Stimulated activated CD4-positive, alpha-beta T cell treated with anti-CD3 and anti-CD28 coated beads, Interleukin-4, amount 100 ng/mL, for 4 hours (primary cell): ENCODE measurements around the gene CIAPIN1.
"Not testable (repeated sequence)": the region's sequence is repeated elsewhere in the genome, so short reads cannot be mapped to it uniquely, and the experiment has no call there.

Experiments used
- DNase-seq, 2 experiments: peaks; one replicate each; pipeline ENCODE4 v3.0.0-alpha.2; 2020

The CIAPIN1 gene

DNA sequence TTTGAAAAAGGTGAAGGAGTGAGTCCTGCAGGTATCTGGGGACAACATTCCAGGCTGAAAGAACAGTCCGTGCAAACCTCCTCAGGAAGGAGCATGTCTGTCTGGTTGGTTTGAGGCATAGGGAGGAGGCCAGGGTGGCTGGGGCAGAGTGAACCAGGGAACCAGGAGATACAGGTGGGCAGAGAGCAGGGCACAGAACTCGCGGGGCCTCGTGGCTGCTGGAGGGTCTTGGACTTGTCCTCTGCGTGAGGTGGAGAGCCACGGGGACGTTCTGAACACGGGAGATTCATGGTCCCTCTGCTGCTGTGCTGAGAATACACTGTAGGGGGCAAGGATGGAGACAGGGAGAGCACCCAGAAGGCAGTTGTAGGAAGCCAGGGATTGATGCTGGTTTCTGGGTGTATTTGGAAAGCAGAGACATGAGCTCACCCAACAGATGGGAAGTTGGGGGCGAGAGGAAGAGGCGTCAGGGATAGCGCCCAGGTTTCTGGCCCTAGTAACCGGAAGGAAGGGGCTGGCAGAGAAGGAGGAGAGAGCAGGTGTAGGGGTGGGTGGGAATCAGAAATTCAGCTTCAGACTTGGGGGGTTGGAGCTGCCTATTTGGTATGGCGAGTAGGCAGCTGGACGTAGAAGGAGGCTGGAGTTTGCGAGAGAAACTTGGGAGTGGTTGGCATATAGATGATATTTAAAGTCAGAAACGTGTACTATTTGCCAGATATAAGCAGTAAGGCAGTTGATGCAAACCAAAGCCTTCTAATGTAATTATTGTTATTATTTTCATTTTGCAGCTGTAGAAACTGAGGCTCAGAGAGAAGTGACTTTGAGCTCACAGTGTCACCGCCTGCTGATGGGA lies 43.0 kb downstream of the CIAPIN1 start, which contains the start of gene CCL17:
Gene CCL17 (plus strand): TSS at position 803 of the 853 bp plus-strand sequence. CDS start 9,166 bp downstream, outside the sequence.
- no peak for DNase-seq

DNA sequence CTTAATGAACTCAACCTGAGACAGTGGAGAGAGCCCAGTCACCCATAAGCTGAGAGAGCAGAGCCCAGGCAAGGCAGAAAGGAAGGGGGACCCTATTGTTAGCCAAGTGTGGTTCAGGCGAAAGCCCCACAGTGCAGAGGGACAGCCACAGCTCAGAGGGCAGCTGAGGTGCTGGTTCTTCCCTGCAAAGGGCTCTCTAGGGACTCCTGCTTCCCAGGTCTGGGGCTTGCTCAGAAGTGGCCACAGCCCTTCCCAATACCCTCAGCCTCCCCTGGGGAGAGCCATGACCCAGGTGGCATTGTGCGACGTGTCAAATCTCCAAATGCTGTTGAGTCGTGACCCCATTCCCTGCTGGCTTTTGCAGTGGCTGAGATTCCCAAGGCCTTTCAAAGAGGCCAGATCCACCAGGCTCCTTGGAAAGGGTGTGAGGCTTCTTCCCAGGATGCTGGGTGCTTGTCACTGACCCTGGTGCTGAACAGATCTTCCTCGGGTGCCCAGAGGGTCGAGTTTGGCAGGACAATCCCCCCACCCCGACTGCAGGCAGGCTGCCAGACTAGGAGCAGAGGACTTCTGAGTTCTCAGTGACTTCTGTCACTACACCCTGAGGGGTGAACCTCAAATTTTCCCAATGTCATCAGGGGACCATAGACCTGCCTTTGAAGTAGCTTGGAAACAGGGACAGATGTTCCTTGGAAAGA lies 45.1 kb downstream of the CIAPIN1 start:
- no peak for DNase-seq

DNA sequence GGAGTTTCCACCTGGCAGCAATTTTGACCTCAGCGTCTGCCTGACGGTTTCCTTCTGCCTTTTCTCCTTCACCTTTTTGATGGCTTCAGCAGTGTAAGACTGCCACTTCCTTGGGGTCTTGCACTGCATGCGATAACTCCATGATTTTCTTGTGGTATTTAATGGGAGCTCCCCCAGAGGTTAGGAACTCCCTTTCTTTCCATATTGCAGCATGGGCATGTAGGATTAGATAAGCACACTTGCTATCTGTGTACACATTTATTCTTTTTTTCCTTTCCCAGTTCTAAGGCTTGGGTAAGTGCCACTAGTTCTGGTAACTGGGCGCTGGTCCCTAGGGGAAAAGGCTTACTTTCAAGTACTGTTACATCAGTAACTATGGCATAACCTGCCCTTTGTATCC lies 49.7 kb downstream of the CIAPIN1 start:
- DNase-seq: not testable (repeated sequence)

DNA sequence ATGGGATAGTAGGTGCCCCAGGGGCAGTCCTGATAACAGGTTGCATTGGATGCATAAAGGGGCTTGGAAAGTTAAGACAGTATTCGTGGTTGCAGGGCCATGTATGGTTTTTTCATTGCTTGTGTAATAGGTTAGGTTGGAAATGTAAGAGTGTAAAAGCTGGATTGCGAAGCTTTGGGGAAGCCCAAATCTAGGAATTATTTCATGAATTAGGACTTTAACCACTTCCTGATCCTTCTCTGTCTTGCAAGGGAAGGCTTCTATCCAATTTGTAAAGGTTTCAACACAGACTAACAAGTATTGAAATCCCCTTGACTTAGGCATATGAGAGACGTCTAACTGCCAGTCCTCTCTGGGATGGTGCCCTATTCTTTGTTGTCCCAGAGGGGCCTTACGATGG lies 50.4 kb downstream of the CIAPIN1 start:
- DNase-seq: no peak

DNA sequence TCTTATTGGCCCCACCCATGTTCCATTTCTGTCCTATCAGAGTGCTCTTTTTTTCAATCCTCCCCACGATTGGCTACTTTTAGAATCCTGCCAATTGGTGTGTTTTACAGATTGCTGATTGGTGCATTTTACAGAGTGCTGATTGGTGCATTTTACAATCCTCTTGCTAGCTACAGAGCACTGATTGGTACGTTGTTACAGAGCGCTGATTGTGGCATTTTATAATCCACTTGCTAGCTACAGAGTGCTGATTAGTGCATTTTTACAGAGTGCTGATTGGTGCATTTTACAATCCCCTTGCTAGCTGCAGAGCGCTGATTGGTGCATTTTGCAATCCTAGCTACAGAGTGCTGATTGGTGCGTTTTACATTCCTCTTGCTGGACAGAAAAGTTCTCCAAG lies 52.2 kb downstream of the CIAPIN1 start:
- DNase-seq: no peak

DNA sequence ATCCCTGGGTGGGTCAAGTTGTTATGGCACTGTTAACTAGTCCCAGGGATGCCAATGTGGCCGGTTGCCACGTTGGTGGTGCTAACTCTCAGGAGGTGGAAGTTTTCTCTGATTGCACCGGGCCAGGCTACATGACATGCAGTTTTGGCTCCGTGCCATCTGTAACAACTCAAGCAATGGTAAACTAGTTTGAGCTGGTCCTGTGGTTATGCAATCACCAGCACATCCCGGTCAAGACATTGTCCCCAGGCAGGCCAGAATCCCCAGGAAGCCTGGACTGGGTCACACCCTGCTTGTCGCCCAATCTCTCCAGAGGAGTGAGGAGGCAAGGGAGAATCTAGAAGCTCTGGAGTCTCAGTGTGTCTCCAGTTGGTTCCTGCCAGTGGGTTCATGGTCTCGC lies 52.7 kb downstream of the CIAPIN1 start:
- DNase-seq: no peak

DNA sequence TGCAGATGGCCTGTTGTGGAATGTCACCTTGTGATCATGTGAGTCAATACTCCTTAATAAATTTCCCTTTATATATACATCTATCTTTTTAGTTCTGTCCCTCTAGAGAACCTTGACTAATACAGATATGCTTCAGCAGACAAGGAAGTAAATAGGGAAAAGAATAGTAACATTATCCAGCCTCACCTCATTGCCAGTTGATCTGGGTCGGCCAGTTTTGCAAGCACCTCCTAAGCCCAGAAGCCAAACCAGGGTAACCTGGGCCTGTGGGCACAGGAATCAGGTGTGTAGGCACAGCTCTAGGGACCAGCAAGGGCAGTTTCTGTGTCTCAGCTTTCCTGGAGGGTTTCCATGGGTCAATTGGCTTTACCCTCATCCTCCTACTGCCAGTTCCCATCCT lies 54.5 kb downstream of the CIAPIN1 start:
- no peak for DNase-seq

DNA sequence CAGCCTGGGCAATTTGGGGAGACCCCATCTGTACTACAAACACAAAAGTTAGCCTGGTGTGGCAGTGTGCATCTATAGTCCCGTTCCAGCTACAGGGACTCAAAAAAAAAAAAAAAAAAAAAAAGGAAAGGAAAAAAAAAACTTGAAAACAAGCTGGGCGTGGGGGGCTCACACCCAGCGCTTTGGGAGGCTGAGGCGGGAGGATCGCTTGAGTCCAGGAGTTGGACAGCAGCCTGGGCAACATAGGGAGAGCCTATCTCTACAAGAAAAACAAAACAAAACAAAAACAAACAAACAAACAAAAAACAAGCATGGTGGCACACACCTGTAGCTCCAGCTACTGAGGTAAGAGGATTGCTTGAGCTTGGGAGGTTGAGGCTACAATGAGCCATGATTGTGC lies 55.5 kb downstream of the CIAPIN1 start:
- no peak for DNase-seq

DNA sequence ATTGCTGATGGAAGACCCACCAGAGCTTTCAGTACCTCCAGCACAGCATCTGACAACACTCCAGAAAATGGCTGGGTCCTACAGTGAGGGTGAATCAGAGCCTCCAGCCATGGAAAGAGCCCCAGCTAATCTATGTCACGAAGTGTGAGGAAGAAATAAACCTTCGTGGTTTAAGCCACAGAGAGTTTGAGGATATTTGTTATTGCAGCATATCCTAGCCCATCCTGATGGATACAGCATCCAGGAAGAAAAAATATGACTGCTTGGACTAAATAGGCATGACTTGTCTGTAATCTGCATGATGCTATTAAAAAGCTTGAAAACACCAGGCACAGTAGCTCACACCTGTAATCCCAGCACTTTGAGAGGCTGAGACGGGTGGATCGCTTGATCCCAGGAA lies 55.9 kb downstream of the CIAPIN1 start:
- DNase-seq: no peak

DNA sequence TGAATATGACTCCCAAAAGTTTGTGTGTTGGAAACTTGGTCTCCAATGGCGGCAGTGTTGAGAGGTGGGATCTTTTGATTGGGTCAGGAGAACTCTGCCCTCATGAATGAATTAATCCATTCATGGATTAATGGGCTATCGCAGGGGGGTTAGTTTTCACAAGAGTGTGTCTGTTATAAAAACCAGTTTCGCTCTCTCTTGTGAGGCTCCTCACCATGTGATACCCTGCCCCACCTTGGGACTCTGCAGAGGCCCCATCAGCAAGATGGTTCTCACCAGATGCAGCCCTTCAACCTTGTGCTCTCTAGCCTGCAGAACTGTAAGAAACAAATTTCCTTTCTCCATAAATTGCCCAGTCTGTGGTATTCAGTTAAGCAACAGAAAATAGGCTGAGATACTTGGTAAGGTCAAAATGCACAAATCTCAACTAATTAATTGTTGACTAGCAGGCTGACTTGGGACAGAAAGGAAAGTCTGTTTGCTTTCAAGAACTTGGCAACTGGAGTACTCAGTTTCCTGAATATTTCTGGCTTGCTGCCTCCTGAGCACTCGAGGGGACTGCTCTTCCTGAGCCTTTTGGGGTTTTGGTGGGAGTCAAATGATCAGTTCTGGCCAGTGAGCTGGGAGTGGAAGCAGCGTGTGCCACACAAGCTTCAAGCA lies 56.4 kb downstream of the CIAPIN1 start:
- no peak for DNase-seq

DNA sequence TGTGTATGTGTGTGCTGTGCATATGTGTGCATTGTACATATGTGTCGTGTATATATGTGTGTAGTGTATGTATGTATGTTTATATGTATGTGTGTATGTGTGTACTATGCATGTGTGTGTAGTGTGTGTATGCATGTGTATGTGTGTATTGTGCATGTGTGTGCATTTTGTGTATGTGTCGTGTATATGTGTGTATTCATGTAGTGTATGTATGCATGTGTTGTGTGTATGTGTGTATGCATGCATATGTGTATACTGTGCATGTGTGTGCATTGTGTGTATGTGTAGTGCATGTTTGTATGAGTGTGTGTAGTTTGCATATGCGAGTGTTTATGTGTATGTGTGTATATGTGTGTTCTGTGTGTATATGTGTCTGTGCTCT lies 58.1 kb downstream of the CIAPIN1 start:
- DNase-seq: no peak

DNA sequence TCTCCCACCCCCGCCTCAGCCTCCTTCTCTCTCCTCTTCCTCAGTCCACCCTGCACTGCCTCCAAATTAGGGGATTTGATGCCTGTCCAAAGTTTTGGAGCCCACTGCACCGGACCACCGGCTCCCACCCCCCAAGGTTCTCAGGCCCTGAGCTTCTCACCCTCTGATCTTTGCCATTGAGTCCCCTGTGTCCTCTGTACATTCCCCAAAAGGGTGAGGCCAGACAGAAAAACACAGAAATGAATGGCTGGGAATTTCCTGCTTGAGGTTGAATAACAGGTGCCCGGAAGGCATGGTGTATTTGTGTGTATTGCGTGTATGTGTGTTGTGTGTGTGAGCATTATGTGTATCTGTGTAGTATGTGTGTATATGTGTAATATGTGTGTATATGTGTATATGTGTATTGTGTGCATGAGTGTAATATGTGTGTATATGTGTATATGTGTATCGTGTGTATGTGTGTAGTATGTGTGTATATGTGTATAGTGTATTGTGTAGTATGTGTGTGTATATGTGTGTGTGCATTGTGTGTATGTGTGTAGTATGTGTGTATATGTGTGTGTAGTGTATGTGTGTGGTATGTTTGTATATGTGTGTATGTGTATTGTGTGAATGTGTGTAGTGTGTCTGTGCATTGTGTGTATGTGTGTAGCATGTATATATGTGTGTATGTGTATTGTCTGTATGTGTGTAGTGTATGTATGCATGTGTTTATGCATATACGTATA lies 58.7 kb downstream of the CIAPIN1 start:
- DNase-seq: no peak

DNA sequence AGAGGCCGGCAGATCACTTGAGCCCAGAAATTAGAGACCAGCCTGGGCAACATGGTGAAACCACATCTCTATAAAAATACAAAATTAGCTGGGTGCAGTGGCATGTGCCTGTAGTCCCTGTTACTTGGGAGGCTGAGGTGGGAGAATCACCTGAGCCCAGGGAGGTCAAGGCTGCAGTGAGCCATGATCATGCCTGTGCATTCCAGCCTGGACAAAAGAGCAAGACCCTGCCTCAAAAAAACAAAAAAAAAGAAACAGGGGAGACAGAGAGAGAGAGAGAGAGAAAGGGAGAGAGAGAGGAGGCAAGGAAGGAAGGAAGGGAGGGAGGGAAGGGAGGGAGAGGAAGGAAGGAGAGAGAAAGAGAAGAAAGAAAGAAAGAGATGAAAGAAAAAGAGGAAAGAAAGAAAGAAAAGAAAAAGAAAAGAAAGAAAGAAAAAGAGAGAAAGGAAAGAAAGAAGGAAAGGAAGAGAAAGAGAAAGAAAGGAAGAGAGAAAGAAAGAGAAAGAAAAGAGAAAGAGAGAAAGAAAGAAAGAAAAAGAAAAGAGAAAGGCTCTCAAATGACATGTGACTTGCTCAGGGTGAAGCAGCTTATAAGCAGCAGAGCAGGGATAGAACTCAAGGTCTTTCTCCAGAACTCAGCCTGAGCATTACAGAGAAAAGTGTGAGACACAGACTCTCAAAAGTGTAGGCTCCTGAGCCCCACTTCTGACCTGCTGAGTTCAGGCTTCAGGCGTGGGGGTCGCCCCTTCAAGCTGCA lies 59.4 kb downstream of the CIAPIN1 start:
- no peak for DNase-seq

DNA sequence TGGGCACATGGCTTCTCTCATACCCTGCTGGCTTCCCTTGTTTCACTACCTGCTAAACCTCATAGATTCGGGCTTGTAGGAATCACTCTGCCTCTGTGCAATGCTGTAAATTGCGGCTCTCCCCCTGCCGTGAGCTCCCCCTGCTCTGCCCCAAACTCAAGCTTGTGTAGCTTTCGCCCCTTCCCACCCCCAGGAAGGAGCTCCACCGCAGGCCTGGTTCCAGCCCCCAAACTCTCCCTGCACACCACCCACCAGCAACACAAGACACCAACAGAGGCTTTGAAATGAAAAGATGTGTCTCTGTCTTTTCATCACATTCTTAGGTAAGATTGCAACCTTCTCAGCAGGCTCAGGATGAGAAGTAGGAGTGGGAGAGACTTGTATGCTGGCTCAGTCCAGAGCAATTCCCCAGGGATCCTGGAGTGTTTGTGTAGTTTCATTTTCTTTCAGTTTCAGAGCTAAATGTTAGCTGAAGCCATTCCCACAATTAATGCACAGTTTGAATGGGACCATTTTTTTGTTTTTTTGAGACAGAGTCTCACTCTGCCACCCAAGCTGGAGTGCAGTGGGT lies 60.7 kb downstream of the CIAPIN1 start:
- no peak for DNase-seq

DNA sequence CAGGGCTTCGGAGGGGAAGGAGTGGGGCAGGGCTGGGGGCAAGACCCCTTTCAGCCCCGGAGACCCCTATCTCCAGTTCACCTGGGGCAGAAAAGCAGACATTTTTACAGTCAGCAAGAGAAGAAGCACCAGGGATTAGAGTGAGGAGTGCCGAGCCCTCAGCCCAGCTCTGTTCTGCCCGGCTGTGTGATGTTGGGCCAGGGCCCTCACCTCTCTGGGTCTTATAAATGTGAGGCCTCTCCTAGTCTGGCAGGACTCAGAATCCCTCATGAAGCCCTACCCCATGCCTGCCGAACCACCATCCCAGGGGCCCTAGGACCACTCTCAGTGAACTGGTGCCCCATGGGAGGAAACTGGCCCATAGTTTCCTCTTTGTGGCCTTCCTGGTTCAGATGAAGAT lies 62.1 kb downstream of the CIAPIN1 start:
- no peak for DNase-seq

DNA sequence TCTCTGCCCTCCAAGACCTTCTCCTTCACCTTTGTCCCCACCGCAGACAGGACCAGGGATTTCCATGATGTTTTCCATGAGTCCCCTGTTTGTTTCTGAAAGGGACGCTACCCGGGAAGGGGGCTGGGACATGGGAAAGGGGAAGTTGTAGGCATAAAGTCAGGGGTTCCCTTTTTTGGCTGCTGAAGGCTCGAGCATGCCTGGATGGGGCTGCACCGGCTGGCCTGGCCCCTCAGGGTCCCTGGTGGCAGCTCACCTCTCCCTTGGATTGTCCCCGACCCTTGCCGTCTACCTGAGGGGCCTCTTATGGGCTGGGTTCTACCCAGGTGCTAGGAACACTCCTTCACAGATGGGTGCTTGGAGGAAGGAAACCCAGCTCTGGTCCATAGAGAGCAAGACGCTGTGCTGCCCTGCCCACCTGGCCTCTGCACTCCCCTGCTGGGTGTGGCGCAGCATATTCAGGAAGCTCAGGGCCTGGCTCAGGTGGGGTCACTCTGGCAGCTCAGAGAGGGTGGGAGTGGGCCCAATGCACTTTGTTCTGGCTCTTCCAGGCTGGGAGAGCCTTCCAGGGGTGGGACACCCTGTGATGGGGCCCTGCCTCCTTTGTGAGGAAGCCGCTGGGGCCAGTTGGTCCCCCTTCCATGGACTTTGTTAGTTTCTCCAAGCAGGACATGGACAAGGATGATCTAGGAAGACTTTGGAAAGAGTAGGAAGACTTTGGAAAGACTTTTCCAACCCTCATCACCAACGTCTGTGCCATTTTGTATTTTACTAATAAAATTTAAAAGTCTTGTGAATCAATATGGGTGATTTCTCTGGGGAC lies 62.7 kb downstream of the CIAPIN1 start:
- DNase-seq: no peak

DNA sequence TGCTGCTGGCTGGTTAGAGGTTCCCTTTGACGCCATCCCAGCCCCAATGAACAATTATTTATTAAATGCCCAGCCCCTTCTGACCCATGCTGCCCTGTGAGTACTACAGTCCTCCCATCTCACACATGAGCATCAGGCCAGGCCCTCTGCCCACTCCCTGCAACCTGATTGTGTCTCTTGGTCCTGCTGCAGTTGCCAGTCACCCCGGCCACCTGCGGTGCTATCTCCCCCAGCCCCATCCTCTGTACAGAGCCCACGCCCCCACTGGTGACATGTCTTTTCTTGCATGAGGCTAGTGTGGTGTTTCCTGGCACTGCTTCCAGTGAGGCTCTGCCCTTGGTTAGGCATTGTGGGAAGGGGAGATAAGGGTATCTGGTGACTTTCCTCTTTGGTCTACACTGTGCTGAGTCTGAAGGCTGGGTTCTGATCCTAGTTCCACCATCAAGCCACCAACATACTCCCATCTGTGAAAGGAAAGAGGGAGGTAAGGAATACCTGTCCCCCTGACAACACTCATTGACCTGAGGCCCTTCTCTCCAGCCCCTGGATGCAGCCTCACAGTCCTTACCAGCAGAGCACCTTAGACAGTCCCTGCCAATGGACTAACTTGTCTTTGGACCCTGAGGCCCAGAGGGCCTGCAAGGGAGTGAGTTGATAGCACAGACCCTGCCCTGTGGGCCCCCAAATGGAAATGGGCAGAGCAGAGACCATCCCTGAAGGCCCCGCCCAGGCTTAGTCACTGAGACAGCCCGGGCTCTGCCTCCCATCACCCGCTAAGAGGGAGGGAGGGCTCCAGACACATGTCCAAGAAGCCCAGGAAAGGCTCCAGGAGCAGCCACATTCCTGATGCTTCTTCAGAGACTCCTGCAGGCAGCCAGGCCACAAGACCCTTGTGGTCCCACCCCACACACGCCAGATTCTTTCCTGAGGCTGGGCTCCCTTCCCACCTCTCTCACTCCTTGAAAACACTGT lies 63.6 kb downstream of the CIAPIN1 start:
- no peak for DNase-seq

DNA sequence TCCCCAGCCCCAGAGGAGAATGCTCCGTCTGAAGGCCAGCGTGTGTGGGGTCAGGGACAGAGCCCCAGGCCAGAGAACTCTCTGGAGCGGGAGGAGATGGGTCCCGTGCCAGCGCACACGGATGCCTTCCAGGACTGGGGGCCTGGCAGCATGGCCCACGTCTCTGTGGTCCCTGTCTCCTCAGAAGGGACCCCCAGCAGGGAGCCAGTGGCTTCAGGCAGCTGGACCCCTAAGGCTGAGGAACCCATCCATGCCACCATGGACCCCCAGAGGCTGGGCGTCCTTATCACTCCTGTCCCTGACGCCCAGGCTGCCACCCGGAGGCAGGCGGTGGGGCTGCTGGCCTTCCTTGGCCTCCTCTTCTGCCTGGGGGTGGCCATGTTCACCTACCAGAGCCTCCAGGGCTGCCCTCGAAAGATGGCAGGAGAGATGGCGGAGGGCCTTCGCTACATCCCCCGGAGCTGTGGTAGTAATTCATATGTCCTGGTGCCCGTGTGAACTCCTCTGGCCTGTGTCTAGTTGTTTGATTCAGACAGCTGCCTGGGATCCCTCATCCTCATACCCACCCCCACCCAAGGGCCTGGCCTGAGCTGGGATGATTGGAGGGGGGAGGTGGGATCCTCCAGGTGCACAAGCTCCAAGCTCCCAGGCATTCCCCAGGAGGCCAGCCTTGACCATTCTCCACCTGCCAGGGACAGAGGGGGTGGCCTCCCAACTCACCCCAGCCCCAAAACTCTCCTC lies 64.5 kb downstream of the CIAPIN1 start:
- DNase-seq: no peak
